Testis (tissue), 2 donors: Measurements from ENCODE around the gene GNAS-AS1.

ENCODE experiments used
- POLR2A ChIP-seq: fragments of 450-650 bp; IDR thresholded peaks from one replicate; pipeline ENCODE4 v1.6.1; 2017; ENCODE audit warnings: antibody characterized with exemption, mild to moderate bottlenecking, moderate library complexity
- TF ChIP-seq, protein P1 (sequence below), 3 experiments: fragments of 450-650 bp in 2 of 3; fragments of 200-600 bp in 1 of 3; sonication (generic) in 1 of 3; IDR thresholded peaks; one replicate each; pipeline ENCODE4 v1.5.1; 2016 to 2019; ENCODE audit warnings: antibody characterized with exemption in 3 of 3, mild to moderate bottlenecking in 2 of 3, moderate library complexity in 1 of 3

DNA sequence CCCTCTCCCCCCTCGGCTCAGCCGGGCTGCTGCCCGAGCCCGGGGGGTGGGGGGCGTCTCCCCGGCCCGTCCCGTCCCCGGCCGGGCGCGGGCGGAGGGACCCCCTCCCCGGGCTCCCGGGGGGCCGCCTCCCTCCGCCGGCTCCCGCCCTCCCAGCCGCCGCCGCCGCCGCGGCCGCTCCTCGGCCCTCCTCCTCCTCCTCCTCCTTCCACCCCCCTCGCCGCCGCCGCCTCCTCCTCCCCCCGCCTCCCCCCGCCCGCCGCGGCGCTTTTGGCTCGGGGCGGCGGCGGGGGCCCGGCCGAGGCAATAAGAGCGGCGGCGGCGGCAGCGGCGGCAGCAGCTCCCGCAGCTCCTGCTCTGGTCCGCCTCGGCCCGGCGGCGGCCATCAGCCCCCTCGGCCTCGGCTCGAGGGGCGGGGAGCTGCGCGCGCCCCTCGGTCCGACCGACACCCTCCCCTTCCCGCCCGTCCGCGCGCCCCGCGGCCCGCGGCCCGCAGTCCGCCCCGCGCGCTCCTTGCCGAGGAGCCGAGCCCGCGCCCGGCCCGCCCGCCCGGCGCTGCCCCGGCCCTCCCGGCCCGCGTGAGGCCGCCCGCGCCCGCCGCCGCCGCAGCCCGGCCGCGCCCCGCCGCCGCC is 40.5 kb upstream of the GNAS-AS1 start:
- TF ChIP-seq, protein P1, sequence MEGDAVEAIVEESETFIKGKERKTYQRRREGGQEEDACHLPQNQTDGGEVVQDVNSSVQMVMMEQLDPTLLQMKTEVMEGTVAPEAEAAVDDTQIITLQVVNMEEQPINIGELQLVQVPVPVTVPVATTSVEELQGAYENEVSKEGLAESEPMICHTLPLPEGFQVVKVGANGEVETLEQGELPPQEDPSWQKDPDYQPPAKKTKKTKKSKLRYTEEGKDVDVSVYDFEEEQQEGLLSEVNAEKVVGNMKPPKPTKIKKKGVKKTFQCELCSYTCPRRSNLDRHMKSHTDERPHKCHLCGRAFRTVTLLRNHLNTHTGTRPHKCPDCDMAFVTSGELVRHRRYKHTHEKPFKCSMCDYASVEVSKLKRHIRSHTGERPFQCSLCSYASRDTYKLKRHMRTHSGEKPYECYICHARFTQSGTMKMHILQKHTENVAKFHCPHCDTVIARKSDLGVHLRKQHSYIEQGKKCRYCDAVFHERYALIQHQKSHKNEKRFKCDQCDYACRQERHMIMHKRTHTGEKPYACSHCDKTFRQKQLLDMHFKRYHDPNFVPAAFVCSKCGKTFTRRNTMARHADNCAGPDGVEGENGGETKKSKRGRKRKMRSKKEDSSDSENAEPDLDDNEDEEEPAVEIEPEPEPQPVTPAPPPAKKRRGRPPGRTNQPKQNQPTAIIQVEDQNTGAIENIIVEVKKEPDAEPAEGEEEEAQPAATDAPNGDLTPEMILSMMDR (IDR thresholded peaks at IDR 0.05): no peak
- TF ChIP-seq POLR2A: no peak
